Heart left ventricle (tissue), 13 donors: ENCODE results near the gene RTL5.

ENCODE experiments used
- POLR2A ChIP-seq, 2 donors: fragments of 450-650 bp; IDR thresholded peaks; one replicate each; pipeline ENCODE4 v1.6.1; 2017; ENCODE audit warnings: antibody characterized with exemption in 2 of 2, mild to moderate bottlenecking in 2 of 2, moderate library complexity in 2 of 2
- TF ChIP-seq, protein P1 (sequence below), 12 donors: fragments of 200-600 bp; sonication (generic) in 4 of 12; IDR thresholded peaks; one replicate each; pipeline versions ENCODE4 v1.5.0 to v1.8.0; 2018 to 2022; ENCODE audit warnings: antibody characterized with exemption in 12 of 12, mild to moderate bottlenecking in 5 of 12
- donor health status: ischemic (EF 13 %, LVEDD 7.1; RV severe dilation, severe dysfunction).
- donor health status: DM: no; HTN: yes; CAD: no.
- donor health status: DM: no; HTN: no; CAD: no.
- donor health status: ischemic (EF 25% LVEDD 6.9; RV normal size, moderate dysfunction).
- donor health status: ischemic (EF 25% LVEDD 5.7; RV mildly dilated, moderate dysfunction).
- donor health status: ischemic (EF 35%, LVEDD 5.7; RV mildly dilated, moderate dysfunction).
- donor health status: nonischemic (EF 11% LVEDD 7.7; RV severe dilation, severe dysfunction).
- donor health status: DM: yes; HTN: yes; CAD: no.
- donor health status: PGD.
- donor health status: ischemic (EF 29% LVEDD 5.4; RV normal size, mild dysfunction).
- donor health status: nonischemic (EF 23%, LVEDD 6.1; RV moderate dilation, normal function).

DNA sequence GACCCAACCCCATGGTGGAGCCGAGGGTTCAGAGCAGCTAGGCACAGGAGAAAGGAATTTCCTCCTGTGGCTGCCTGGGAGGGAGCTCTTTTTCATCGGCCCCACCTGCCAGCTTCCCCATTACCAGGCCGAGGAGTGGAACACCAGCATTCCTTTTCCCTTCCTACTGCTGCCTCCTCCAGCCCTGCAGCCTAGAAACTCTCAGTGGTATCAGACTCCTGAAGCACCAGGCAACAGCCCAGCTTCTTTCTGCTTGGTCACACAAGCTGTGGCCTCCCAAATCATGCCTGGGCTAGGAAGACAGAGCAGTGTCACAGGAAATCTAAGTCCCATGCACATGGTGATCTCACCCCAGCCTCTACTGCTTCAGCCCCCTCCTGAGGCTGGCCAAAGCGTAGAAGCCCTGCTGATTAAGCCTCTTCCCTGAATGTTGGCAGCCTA is 30.1 kb downstream of the RTL5 start:
- TF ChIP-seq, protein P1, sequence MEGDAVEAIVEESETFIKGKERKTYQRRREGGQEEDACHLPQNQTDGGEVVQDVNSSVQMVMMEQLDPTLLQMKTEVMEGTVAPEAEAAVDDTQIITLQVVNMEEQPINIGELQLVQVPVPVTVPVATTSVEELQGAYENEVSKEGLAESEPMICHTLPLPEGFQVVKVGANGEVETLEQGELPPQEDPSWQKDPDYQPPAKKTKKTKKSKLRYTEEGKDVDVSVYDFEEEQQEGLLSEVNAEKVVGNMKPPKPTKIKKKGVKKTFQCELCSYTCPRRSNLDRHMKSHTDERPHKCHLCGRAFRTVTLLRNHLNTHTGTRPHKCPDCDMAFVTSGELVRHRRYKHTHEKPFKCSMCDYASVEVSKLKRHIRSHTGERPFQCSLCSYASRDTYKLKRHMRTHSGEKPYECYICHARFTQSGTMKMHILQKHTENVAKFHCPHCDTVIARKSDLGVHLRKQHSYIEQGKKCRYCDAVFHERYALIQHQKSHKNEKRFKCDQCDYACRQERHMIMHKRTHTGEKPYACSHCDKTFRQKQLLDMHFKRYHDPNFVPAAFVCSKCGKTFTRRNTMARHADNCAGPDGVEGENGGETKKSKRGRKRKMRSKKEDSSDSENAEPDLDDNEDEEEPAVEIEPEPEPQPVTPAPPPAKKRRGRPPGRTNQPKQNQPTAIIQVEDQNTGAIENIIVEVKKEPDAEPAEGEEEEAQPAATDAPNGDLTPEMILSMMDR (IDR thresholded peaks at IDR 0.05) = no peak
- no peak for TF ChIP-seq POLR2A (IDR thresholded peaks at IDR 0.05)
